ENCODE results near the gene IHH. TPM values are rescaled to one million over a fixed set of nuclear protein-coding genes. Genes with fewer than 3 reads are reported as not detected.

Gene IHH
- total RNA-seq, 1 experiment from 2014 or later: 1.1 TPM

DNA sequence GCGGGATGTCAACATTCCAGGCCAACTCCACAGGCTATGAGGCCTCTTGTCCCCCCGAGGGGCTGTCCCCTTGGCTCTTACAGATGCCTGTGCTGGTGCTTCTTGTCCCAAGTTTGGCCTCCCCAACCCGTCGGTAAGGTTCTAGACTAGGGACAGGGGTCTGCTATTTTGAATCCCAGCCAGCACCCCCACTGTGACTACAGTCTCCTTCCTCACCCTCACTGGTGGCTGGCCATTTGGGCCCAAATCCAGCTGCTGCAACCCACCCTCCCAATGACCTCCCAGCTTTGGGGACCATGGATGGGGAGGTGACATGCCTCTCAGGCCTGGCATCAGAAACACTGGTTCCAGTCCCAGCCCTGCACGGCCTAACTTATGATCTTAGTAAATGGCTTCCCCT, 38.1 kb downstream of the IHH start:
- DNase-seq: no peak
- H3K27me3 ChIP-seq (ENCODE audit: control insufficient read depth, insufficient read depth, low read length): no peaks in the 10 kb centered on the region
- no peaks in the 10 kb centered on the region for H3K36me3 ChIP-seq (replicated peaks; ENCODE audit: control insufficient read depth, insufficient read depth, low read length)
- H3K4me3 ChIP-seq (ENCODE audit: insufficient read depth, low read depth, low read length): no peak overlapping the region

DNA sequence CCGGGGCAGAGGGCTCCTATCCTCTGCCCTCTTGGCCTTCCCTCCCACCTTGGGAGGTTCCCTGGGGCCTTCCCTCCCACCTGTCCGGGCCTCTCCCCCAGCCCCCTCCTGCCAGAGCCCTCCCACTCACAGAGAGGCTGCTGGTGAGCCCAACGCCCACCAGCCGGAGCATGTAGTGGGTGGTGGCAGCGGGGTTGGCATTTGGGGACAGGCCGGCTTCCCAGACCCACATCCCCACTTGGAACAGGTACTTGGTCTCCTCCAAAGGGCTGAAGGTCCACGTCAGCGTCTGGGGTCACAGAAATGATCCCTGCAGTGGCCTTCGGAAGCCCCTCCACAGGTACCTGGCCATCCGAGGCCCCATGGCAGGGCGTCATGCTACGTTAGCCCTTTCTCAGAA, 38.7 kb downstream of the IHH start:
- DNase-seq: no peak
- Histone ChIP-seq H3K4me3 (ENCODE audit: insufficient read depth, low read depth, low read length) (no peak overlapping the region), H3K27me3 (ENCODE audit: control insufficient read depth, insufficient read depth, low read length) (no peaks in the 10 kb centered on the region), H3K36me3 (replicated peaks; ENCODE audit: control insufficient read depth, insufficient read depth, low read length) (no peaks in the 10 kb centered on the region)

DNA sequence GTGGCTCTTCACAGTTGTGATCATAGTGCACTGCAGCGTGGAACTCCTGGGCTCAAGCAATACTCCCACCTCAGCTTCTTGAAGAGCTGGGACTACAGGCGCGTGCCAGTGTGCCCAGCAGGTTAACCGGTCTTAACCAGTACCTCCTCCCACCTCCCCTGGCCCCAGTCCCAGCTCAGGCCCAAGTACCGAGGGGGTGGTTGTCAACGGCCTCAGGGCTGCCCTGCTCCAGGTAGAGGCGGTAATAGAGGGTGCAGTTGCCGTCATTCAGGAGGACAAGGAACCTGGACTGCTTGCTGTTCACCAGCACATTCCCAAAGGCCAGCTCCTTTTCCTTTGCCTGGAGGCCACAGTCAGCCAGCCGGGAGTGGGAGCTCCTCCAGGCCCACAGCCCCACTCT, 39.1 kb downstream of the IHH start:
- Histone ChIP-seq H3K27me3 (ENCODE audit: control insufficient read depth, insufficient read depth, low read length) (no peaks in the 10 kb centered on the region), H3K4me3 (ENCODE audit: insufficient read depth, low read depth, low read length) (no peak overlapping the region)

DNA sequence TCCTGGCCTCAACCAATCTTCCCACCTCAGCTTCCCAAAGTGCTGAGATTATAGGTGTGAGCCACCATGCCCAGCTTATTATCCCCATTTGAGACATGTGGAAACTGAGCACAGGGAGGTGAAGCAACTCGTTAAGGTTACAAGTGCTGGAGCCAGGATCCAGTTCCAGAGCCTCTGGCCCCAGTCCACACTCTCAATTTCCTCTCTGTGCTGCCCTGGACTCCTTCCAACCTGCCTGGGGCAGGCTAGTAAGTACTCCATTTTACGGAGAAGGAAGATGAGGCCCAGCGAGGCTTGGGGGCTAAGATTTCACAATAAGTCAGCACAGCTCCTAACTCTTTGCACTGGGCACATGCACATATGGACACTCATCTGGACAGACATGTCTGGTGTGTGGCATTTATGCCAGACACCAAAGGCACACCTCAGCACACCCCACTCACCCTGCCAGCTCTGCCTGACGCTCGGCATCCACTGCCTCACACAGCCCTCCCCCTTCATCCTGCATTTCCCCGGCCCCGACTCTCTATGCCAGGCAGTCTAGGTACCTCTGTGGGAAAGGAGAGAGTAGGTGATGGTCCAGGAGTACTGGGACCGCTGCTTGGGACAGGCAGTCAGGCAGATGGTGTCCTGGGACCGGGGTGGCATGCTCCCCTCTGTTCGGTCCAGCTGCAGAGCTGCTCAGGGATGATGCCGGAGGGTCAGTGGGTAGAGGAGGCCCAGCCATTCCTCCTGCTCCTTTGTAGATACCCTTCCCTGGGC, 39.9 kb downstream of the IHH start:
- Histone ChIP-seq H3K36me3 (replicated peaks; ENCODE audit: control insufficient read depth, insufficient read depth, low read length) (no peaks in the 10 kb centered on the region), H3K27me3 (ENCODE audit: control insufficient read depth, insufficient read depth, low read length) (no peaks in the 10 kb centered on the region), H3K4me3 (ENCODE audit: insufficient read depth, low read depth, low read length) (no peak overlapping the region)
- DNase-seq: no peak

More for the DNA sequence above, 39.1 kb downstream of the IHH start:
- no peak for DNase-seq
- no peaks in the 10 kb centered on the region for H3K36me3 ChIP-seq (replicated peaks; ENCODE audit: control insufficient read depth, insufficient read depth, low read length)

DNA sequence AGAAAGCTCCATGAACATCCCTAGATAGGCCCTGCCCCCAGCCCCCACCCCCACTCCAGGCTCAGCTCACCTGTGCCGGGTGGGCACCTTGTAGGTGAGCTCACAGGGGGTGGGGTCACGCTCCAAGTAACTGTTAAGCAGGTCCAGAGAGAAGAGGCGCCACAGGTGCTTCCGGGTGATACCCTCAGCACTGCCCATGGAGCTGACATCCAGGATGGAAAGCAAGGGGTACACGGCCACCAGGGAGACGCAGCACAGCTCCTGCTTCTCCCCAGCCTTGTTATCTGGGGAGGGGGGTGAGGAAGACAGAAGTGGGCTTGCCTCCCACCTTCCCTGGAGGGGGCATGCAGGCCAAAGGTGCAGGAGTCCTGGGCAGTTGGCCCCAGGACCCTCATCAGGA, 41.3 kb downstream of the IHH start:
- no peaks in the 10 kb centered on the region for H3K36me3 ChIP-seq (replicated peaks; ENCODE audit: control insufficient read depth, insufficient read depth, low read length)
- DNase-seq: no peak
- H3K4me3 ChIP-seq (ENCODE audit: insufficient read depth, low read depth, low read length): no peak overlapping the region
- H3K27me3 ChIP-seq (ENCODE audit: control insufficient read depth, insufficient read depth, low read length): peaks cover under 1% of the 10 kb centered on the region; the same call in 1 of the 2 replicates

DNA sequence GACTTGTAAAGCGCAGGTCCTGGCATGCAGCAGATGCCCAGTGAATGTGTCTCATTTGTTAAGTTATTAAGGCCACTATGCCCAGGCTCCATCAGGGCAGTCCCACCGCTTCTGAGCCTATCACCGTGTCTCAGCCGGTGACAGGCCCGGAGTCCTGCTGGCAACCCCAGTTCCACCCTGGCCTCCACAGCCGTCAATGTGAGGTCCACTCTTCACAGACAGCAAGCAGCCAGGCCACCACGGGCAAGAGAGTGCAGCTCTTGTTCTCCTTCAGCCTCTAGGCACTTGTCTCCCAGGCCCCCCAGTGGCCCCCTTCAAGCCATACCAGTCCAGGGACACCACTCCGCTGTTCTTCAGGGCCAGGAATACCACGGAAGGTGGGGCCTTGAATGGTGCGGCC, 42.0 kb downstream of the IHH start:
- DNase-seq: no peak
- Histone ChIP-seq H3K36me3 (replicated peaks; ENCODE audit: control insufficient read depth, insufficient read depth, low read length) (no peaks in the 10 kb centered on the region), H3K4me3 (ENCODE audit: insufficient read depth, low read depth, low read length) (no peak overlapping the region), H3K27me3 (ENCODE audit: control insufficient read depth, insufficient read depth, low read length) (peaks cover 6% of the 10 kb centered on the region; the same call in 1 of the 2 replicates)

DNA sequence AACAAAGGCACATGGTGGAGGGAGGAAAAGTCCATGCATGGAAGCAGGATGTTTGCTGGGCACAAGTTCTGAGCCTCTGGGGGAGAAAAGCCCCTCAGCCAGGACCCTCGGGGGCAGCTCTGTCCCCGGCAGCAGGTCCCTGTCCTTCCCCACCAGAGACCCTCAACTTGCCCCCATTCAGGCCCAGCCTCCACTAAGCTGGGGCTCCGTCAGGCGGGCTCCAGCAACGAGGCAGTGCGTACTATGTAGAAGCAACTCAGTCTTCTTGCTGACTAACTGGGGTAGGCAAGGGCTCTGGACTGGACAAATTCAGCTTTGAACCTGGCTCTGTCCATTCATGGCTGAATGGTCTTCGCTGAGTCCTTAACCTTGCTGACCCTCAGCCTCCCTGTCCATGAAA, 42.4 kb downstream of the IHH start:
- H3K27me3 ChIP-seq (ENCODE audit: control insufficient read depth, insufficient read depth, low read length): peaks cover 6% of the 10 kb centered on the region; the same call in 1 of the 2 replicates
- no peak overlapping the region for H3K4me3 ChIP-seq (ENCODE audit: insufficient read depth, low read depth, low read length)
- no peaks in the 10 kb centered on the region for H3K36me3 ChIP-seq (replicated peaks; ENCODE audit: control insufficient read depth, insufficient read depth, low read length)
- DNase-seq: no peak

DNA sequence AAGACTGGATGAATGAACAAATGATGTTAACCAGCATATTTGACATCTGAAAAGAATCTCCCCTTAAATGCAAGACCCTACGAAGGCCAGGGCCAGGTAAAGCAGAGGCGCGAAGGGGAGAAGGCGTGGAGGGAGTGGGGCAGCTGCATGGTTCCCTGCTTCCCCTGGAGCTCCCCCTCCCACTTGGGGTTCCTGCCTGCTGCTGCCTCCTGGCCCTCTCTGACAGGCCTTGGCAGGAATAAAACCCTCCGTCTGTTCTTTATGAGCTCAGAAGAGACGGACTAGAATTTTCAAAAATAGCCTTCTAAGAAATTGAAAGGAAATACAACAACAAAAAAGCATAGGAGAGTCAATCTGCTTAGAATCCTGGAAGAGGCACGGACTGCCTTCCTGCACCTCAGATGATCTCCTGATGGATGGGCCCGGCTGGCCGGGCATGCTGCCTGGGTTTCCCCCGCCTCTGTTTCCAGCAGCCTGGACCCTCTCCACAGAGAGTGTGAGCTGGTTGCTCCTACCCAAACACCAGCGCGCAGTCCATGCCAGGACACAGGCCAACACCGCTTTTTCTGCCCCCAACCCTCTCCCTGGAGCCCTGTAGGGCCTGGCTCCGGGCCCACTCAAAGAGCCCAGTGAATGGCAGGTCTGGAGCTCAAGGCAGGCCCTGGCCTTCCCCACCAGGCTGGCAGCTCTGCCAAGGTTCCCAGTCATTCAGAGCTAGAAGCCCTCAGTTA, 43.4 kb downstream of the IHH start:
- no peak for DNase-seq
- Histone ChIP-seq H3K4me3 (ENCODE audit: insufficient read depth, low read depth, low read length) (no peak overlapping the region), H3K36me3 (replicated peaks; ENCODE audit: control insufficient read depth, insufficient read depth, low read length) (no peaks in the 10 kb centered on the region), H3K27me3 (ENCODE audit: control insufficient read depth, insufficient read depth, low read length) (peaks cover 6% of the 10 kb centered on the region; the same call in 1 of the 2 replicates)

DNA sequence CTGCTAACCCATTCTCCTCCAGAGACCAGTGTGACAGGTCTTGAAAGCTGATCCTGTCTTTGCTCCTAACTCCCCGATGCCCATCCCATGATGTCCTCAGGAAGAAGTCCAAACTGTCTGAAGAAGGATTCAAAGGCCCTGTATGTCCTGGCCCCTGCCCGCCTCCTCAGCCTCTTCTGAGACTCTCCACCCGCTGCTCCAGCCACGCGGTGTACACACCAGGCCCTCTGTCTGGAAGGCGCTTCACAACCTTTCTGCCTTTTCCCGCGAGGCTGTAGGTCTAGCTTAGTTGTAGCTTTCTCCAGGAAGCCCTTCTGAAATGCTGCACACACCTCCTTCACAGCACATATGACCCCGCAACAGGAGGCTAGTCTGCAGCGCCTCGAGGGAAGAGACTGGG, 44.0 kb downstream of the IHH start:
- no peak overlapping the region for H3K4me3 ChIP-seq (ENCODE audit: insufficient read depth, low read depth, low read length)
- DNase-seq: no peak
- H3K36me3 ChIP-seq (replicated peaks; ENCODE audit: control insufficient read depth, insufficient read depth, low read length): no peaks in the 10 kb centered on the region
- peaks cover 6% of the 10 kb centered on the region; the same call in 1 of the 2 replicates for H3K27me3 ChIP-seq (ENCODE audit: control insufficient read depth, insufficient read depth, low read length)

DNA sequence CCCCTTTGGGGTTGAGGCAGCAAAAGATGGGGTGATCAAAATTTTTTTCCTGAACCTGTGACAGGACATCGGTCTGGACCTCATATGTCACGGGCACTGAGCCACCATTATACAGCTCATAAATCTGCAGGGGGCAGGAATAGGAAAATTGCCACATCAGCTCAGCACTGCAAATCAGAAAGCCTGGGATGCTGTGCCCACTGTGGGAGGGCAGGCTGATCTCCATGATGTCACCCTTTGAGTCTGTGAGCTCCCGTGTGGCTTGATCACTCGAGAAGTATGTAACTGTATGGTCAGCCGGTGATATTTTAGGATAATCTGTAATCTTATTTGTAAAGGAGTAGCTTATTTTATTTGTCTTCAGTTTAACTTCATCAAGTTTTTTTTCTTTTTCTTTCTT, 49.8 kb downstream of the IHH start:
- DNase-seq: no peak
- Histone ChIP-seq H3K27me3 (ENCODE audit: control insufficient read depth, insufficient read depth, low read length) (peaks cover 14% of the 10 kb centered on the region), H3K4me3 (ENCODE audit: insufficient read depth, low read depth, low read length) (no peak overlapping the region)

DNA sequence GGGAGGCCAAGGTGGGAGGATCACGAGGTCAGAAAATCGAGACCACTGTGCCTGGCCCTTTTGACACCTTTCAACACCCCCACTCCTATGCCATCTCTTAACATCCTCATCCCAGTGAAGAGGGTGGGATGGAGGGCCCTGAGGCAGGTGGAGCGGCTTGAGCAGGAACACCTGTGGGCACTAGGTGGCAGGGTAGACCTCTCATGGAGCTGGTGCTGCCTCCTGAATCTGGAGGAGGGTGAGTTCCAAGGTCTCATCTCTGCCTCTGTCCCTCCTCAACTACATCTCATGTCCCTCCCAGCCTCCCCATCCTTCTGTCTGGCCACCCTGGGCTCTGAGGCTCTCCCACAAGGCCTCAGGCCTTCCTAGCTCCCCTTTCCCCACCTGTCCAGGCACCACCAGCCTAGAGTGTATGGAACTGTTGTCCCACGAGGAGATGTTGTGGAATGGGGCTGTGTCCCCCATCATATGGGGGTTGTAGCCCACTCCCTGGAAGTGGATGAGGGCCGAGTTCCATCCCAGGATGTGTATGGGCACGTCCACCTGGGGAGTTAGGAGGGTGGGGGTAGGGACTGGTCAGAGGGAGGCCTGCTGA, 50.5 kb downstream of the IHH start:
- peak; percentile 86 for DNase-seq
- Histone ChIP-seq H3K36me3 (replicated peaks; ENCODE audit: control insufficient read depth, insufficient read depth, low read length) (no peaks in the 10 kb centered on the region), H3K4me3 (ENCODE audit: insufficient read depth, low read depth, low read length) (no peak overlapping the region), H3K27me3 (ENCODE audit: control insufficient read depth, insufficient read depth, low read length) (peaks cover 19% of the 10 kb centered on the region)

More for the DNA sequence above, 49.8 kb downstream of the IHH start:
- no peaks in the 10 kb centered on the region for H3K36me3 ChIP-seq (replicated peaks; ENCODE audit: control insufficient read depth, insufficient read depth, low read length)

DNA sequence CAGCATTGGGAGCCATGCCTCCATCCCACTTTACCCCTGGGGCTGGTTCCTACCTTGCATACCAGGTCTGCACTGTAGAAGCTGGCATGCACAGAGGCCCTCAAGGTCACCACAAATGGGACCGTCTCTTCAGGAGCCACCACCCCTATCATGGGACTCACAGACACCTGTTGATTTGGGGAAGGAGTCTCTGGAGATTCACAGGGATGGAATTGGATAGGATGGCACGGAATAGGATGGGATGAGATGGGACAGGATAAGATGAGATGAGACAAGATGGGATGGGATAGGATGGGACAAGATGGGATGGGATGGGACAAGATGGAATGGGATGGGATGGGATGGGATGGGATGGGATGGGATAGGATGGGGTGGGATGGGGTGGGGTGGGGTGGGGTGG, 51.4 kb downstream of the IHH start:
- Histone ChIP-seq H3K27me3 (ENCODE audit: control insufficient read depth, insufficient read depth, low read length) (peaks cover 26% of the 10 kb centered on the region), H3K4me3 (ENCODE audit: insufficient read depth, low read depth, low read length) (no peak overlapping the region)
- DNase-seq: no peak

More for the DNA sequence above, 51.4 kb downstream of the IHH start:
- H3K36me3 ChIP-seq (replicated peaks; ENCODE audit: control insufficient read depth, insufficient read depth, low read length): no peaks in the 10 kb centered on the region
